ENCODE results near the gene MYH1.

Gene MYH1

DNA sequence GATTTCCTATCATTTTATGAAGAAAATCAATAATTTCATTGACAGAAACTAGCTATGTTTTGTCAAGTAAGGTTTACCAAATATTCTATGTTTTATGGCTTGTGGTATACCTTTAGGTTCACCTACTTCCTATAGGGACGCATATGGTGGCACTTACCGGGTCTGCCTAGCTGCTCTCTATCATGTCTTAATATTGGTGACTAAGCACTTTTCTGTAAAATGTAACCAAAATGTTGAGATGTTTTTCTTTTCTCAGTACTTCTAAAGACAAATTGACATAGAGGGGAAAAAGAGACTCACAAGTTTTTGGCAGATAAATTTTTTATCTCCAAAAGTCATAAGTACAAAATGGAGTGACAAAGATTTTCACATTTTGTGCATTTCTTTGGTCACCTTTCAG, 26.3 kb downstream of the MYH1 start:
- H3K4me3 ChIP-seq (ENCODE audit: low read length), result no peak overlapping the region
- no peaks in the 10 kb centered on the region for H3F3A ChIP-seq (ENCODE audit: insufficient read depth, low read length)
- H2AFZ ChIP-seq (ENCODE audit: low read length), result no peak overlapping the region
- H3K27ac ChIP-seq (ENCODE audit: low read length), result no peak overlapping the region
- no peaks in the 10 kb centered on the region for H3K9me2 ChIP-seq (replicated peaks; ENCODE audit: insufficient read depth, low read length)
- H3K9ac ChIP-seq (ENCODE audit: low read length), result no peak overlapping the region
- H3K9me3 ChIP-seq (replicated peaks; ENCODE audit: insufficient read depth, low read length), result no peaks in the 10 kb centered on the region
- H3K27me3 ChIP-seq (replicated peaks; ENCODE audit: insufficient read depth, low read length), result no peaks in the 10 kb centered on the region
- no peaks in the 10 kb centered on the region for H3K79me2 ChIP-seq (ENCODE audit: low read length)
- no peak for TF ChIP-seq EZH2phosphoT487 (IDR thresholded peaks at IDR 0.05; ENCODE audit: low read length)
- TF ChIP-seq, protein P1, sequence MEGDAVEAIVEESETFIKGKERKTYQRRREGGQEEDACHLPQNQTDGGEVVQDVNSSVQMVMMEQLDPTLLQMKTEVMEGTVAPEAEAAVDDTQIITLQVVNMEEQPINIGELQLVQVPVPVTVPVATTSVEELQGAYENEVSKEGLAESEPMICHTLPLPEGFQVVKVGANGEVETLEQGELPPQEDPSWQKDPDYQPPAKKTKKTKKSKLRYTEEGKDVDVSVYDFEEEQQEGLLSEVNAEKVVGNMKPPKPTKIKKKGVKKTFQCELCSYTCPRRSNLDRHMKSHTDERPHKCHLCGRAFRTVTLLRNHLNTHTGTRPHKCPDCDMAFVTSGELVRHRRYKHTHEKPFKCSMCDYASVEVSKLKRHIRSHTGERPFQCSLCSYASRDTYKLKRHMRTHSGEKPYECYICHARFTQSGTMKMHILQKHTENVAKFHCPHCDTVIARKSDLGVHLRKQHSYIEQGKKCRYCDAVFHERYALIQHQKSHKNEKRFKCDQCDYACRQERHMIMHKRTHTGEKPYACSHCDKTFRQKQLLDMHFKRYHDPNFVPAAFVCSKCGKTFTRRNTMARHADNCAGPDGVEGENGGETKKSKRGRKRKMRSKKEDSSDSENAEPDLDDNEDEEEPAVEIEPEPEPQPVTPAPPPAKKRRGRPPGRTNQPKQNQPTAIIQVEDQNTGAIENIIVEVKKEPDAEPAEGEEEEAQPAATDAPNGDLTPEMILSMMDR (IDR thresholded peaks at IDR 0.05; ENCODE audit: low read length), result no peak
- no peak for TF ChIP-seq EZH2 (optimal IDR thresholded peaks at IDR 0.05; ENCODE audit: low read depth, low read length)
- DNase-seq, result no peak
- H3K4me2 ChIP-seq (ENCODE audit: low read depth, low read length), result no peak overlapping the region
- no peaks in the 10 kb centered on the region for H3K4me1 ChIP-seq (ENCODE audit: low read length)
- no peaks in the 10 kb centered on the region for H4K20me1 ChIP-seq (ENCODE audit: insufficient read depth, low read length)
- H3K36me3 ChIP-seq (replicated peaks; ENCODE audit: insufficient read depth, low read length), result no peaks in the 10 kb centered on the region

DNA sequence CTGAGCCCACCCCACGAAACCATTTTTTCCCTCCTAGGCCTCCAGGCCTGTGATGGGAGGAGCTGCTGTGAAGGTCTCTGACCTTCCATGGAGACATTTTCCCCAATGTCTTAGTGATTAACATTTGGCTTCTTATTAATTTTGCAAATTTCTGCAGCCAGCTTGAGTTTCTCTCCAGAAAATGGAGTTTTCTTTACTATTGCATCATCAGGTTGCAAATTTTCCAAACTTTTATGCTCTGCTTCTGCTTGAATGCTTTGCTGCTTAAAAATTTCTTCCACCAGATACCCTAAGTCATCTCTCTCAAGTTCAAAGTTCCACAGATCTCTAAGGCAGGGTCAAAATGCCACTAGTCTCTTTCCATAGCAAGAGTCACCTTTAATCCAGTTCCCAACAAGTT, 36.1 kb downstream of the MYH1 start:
- no peak overlapping the region for H2AFZ ChIP-seq (ENCODE audit: low read length)
- TF ChIP-seq EZH2 (optimal IDR thresholded peaks at IDR 0.05; ENCODE audit: low read depth, low read length), result no peak
- TF ChIP-seq, protein P1 (IDR thresholded peaks at IDR 0.05; ENCODE audit: low read length), result no peak
- TF ChIP-seq EZH2phosphoT487 (IDR thresholded peaks at IDR 0.05; ENCODE audit: low read length), result no peak
- no peaks in the 10 kb centered on the region for H3K9me2 ChIP-seq (replicated peaks; ENCODE audit: insufficient read depth, low read length)
- H3K79me2 ChIP-seq (ENCODE audit: low read length), result no peaks in the 10 kb centered on the region
- no peaks in the 10 kb centered on the region for H3K27me3 ChIP-seq (replicated peaks; ENCODE audit: insufficient read depth, low read length)
- H3K9me3 ChIP-seq (replicated peaks; ENCODE audit: insufficient read depth, low read length), result no peaks in the 10 kb centered on the region
- H4K20me1 ChIP-seq (ENCODE audit: insufficient read depth, low read length), result no peaks in the 10 kb centered on the region
- no peak overlapping the region for H3K4me2 ChIP-seq (ENCODE audit: low read depth, low read length)
- no peak overlapping the region for H3K4me3 ChIP-seq (ENCODE audit: low read length)
- no peaks in the 10 kb centered on the region for H3F3A ChIP-seq (ENCODE audit: insufficient read depth, low read length)
- no peaks in the 10 kb centered on the region for H3K4me1 ChIP-seq (ENCODE audit: low read length)
- no peak overlapping the region for H3K27ac ChIP-seq (ENCODE audit: low read length)
- no peak for DNase-seq
- H3K9ac ChIP-seq (ENCODE audit: low read length), result no peak overlapping the region
- no peaks in the 10 kb centered on the region for H3K36me3 ChIP-seq (replicated peaks; ENCODE audit: insufficient read depth, low read length)

DNA sequence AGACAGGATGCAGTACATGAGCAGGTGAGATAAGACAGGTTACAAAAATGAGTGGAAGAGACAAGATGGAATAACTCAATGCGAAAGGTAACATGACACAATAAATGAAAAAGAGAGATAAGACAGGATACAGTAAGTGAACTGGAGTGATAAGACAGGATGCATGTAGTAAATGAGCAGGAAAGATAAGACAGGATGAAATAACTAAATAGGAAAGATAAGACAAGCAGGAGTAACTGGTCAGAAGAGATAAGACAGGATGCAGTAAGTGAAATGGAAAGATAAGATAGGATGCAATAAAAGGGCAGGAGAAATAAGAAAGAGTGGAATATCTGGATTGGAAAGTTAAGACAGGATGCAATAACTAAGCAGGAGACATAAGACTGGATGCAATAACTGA, 40.6 kb downstream of the MYH1 start:
- no peak overlapping the region for H3K27ac ChIP-seq (ENCODE audit: low read length)
- H3K27me3 ChIP-seq (replicated peaks; ENCODE audit: insufficient read depth, low read length), result no peaks in the 10 kb centered on the region
- H3K4me1 ChIP-seq (ENCODE audit: low read length), result no peaks in the 10 kb centered on the region
- H3K4me2 ChIP-seq (ENCODE audit: low read depth, low read length), result no peak overlapping the region
- no peaks in the 10 kb centered on the region for H3K79me2 ChIP-seq (ENCODE audit: low read length)
- no peaks in the 10 kb centered on the region for H3F3A ChIP-seq (ENCODE audit: insufficient read depth, low read length)
- no peaks in the 10 kb centered on the region for H3K36me3 ChIP-seq (replicated peaks; ENCODE audit: insufficient read depth, low read length)
- TF ChIP-seq EZH2 (optimal IDR thresholded peaks at IDR 0.05; ENCODE audit: low read depth, low read length) (no peak), EZH2phosphoT487 (IDR thresholded peaks at IDR 0.05; ENCODE audit: low read length) (no peak)
- TF ChIP-seq, protein P1 (IDR thresholded peaks at IDR 0.05; ENCODE audit: low read length), result no peak
- no peaks in the 10 kb centered on the region for H3K9me2 ChIP-seq (replicated peaks; ENCODE audit: insufficient read depth, low read length)
- H3K9ac ChIP-seq (ENCODE audit: low read length), result no peak overlapping the region
- H4K20me1 ChIP-seq (ENCODE audit: insufficient read depth, low read length), result no peaks in the 10 kb centered on the region
- H3K9me3 ChIP-seq (replicated peaks; ENCODE audit: insufficient read depth, low read length), result no peaks in the 10 kb centered on the region
- H2AFZ ChIP-seq (ENCODE audit: low read length), result no peak overlapping the region
- DNase-seq, result no peak
- H3K4me3 ChIP-seq (ENCODE audit: low read length), result no peak overlapping the region
